OCI-M1 (cell line): Measurements from ENCODE around the gene CATSPERD.
A peak's percentile ranks its signal among the peaks of the same experiment; 100 is the strongest.
"Not testable (repeated sequence)": the region's sequence is repeated elsewhere in the genome, so short reads cannot be mapped to it uniquely, and the experiment has no call there.

Experiments used
- DNase-seq: peaks from one replicate; lab custom pipeline; 2025; lab: John Stamatoyannopoulos, UW

CATSPERD gene

GRCh38 chr19:5697022-5697889 is 23.2 kb upstream of the CATSPERD start:
- DNase-seq: peak; percentile 1

- DNase-seq: no peak
These were observed 22.4 kb upstream of the CATSPERD start for GRCh38 chr19:5697890-5698634.

- DNase-seq: no peak
These were observed 21.6 kb upstream of the CATSPERD start for GRCh38 chr19:5698635-5699422.

- no peak for DNase-seq
These were observed 19.9 kb upstream of the CATSPERD start for GRCh38 chr19:5700455-5701092.

- DNase-seq: not testable (repeated sequence)
These were observed 18.4 kb upstream of the CATSPERD start for GRCh38 chr19:5702053-5702410.

GRCh38 chr19:5703819-5704818 is 16.3 kb upstream of the CATSPERD start:
- DNase-seq: no peak

GRCh38 chr19:5705552-5705951 is 14.9 kb upstream of the CATSPERD start:
- no peak for DNase-seq

- no peak for DNase-seq
These were observed 13.4 kb upstream of the CATSPERD start for GRCh38 chr19:5706876-5707573.

- no peak for DNase-seq
These were observed 12.6 kb upstream of the CATSPERD start for GRCh38 chr19:5707576-5708575.

GRCh38 chr19:5711025-5711424 is 9.4 kb upstream of the CATSPERD start:
- no peak for DNase-seq

- no peak for DNase-seq
These were observed 8.7 kb upstream of the CATSPERD start for GRCh38 chr19:5711713-5712161.

GRCh38 chr19:5713228-5713627 is 7.2 kb upstream of the CATSPERD start:
- no peak for DNase-seq

- DNase-seq: no peak
These were observed 5.6 kb upstream of the CATSPERD start for GRCh38 chr19:5714816-5715215.

GRCh38 chr19:5717215-5717935 is 3.1 kb upstream of the CATSPERD start:
- no peak for DNase-seq

- DNase-seq: no peak
These were observed 2.3 kb upstream of the CATSPERD start for GRCh38 chr19:5718037-5718578.

- DNase-seq: peak; percentile 95
These were observed 1.7 kb upstream of the CATSPERD start for GRCh38 chr19:5718579-5719273.
